GM10266 (cell line): ENCODE data around the gene FJX1.
"Not testable (repeated sequence)": the region's sequence is repeated elsewhere in the genome, so short reads cannot be mapped to it uniquely, and the experiment has no call there.

Source experiments
- DNase-seq: peaks from one replicate; pipeline ENCODE4 v3.0.0; 2012; ENCODE audit errors: extremely low spot score
- CTCF ChIP-seq: IDR thresholded peaks from 2 replicates; pipeline ENCODE4 v1.5.1; 2012; ENCODE audit warnings: mild to moderate bottlenecking, low read depth; ENCODE audit not compliant: control insufficient read depth, insufficient read depth; ENCODE audit errors: missing control alignments

Gene FJX1

GRCh38 chr11:35658020-35658948 is 40.0 kb downstream of the FJX1 start:
- TF ChIP-seq CTCF: no peak
- no peak for DNase-seq

GRCh38 chr11:35661534-35661933 is 43.3 kb downstream of the FJX1 start:
- no peak for DNase-seq
- no peak for TF ChIP-seq CTCF

- no peak for TF ChIP-seq CTCF
- DNase-seq: peak; percentile 31
These were observed 43.9 kb downstream of the FJX1 start for GRCh38 chr11:35662061-35662648.

- peak; percentile 87 for DNase-seq
- TF ChIP-seq CTCF: no peak
These were observed 44.6 kb downstream of the FJX1 start, which contains the start of gene TRIM44 for GRCh38 chr11:35662649-35663407. TRIM44 (plus strand) TSS chr11:35662775; CDS start chr11:35663112, 337 bp downstream.

- TF ChIP-seq CTCF: no peak
- DNase-seq: no peak
These were observed 45.1 kb downstream of the FJX1 start for GRCh38 chr11:35663408-35663702.

GRCh38 chr11:35664977-35665441 is 46.7 kb downstream of the FJX1 start:
- no peak for DNase-seq
- no peak for TF ChIP-seq CTCF

GRCh38 chr11:35667257-35667656 is 49.0 kb downstream of the FJX1 start:
- DNase-seq: no peak
- TF ChIP-seq CTCF: no peak

- not testable (repeated sequence) for DNase-seq
These were observed 50.1 kb downstream of the FJX1 start for GRCh38 chr11:35668350-35668749.
